Right lobe of liver (tissue), 6 donors: ENCODE measurements around the gene NDUFAF5. TPM values are rescaled to one million over a fixed set of nuclear protein-coding genes. Genes with fewer than 3 reads are reported as not detected.

Experiments used
- ATAC-seq, 4 donors: fragments of 200-7000 bp; cut with Tn5 transposase; one replicate each; pipeline ENCODE4 v1.9.1; 2020; ENCODE audit warnings: mild to moderate bottlenecking in 4 of 4, moderate library complexity in 4 of 4
- DNase-seq, 3 donors: peaks; one replicate each; pipeline ENCODE4 v3.0.0-alpha.2; 2020
- H3K27ac ChIP-seq, 3 donors: fragments of 200-600 bp; one replicate each; pipeline ENCODE4 v1.8.0; 2022
- H3K27me3 ChIP-seq, 2 donors: fragments of 200-600 bp; one replicate each; pipeline ENCODE4 v1.8.0; 2022
- H3K36me3 ChIP-seq, 4 donors: fragments of 200-600 bp; sonication (generic) in 1 of 4; one replicate each; pipeline versions ENCODE4 v1.5.1 to v1.8.0; 2017 to 2022; ENCODE audit warnings: control low read depth in 1 of 4
- H3K4me1 ChIP-seq, 4 donors: fragments of 200-600 bp; sonication (generic) in 1 of 4; one replicate each; pipeline versions ENCODE4 v1.5.1 to v1.8.0; 2017 to 2022; ENCODE audit warnings: control low read depth in 1 of 4
- H3K4me3 ChIP-seq, 3 donors: fragments of 200-600 bp; one replicate each; pipeline ENCODE4 v1.8.0; 2022
- H3K9me3 ChIP-seq, 4 donors: fragments of 200-600 bp; sonication (generic) in 1 of 4; one replicate each; pipeline versions ENCODE4 v1.5.1 to v1.8.0; 2017 to 2022; ENCODE audit warnings: control low read depth in 1 of 4
- POLR2A ChIP-seq: fragments of 450-650 bp; IDR thresholded peaks from one replicate; pipeline ENCODE4 v1.6.1; 2017; ENCODE audit warnings: antibody characterized with exemption, mild to moderate bottlenecking
- WGBS: methylation state at CpG from one replicate; pipeline ENCODE4 v1.1.6; 2018; ENCODE audit warnings: low coverage, low lambda C conversion rate; ENCODE audit not compliant: insufficient coverage; ENCODE audit errors: missing lambda C conversion rate; 5-methylcytosine and 5-hydroxymethylcytosine counted together
- intact Hi-C, 2 donors: fragments of 100-400 bp; cut with DNase I; formaldehyde crosslinking; loops; one replicate each; pipeline versions ENCODE4 v1.11.2 to v1.14.1; 2022
- total RNA-seq, 6 experiments: library from RNA; depleted of rRNA in 2 of 6; stranded (reverse); fragments of >200 nt in 2 of 6; fragmentation: NEBNext Ultra II Directional in 3 of 6; extraction: Animal tissue kit (Norgen Biotek cat#: 25700) in 3 of 6; gene quantifications; one replicate each; pipeline versions ENCODE4 v1.1.0 to v1.2.4, GENCODE V29; 2016 to 2023
- TF ChIP-seq, protein P1 (sequence below), 4 donors: fragments of 200-600 bp in 3 of 4; fragments of 450-650 bp in 1 of 4; IDR thresholded peaks; one replicate each; pipeline versions ENCODE4 v1.5.1 to v1.8.0; 2016 to 2022; ENCODE audit warnings: antibody characterized with exemption in 4 of 4, mild to moderate bottlenecking in 2 of 4
- donor health status: DM: no; HTN: yes; CAD: no.
- donor health status: DM: no; HTN: no; CAD: no.
- donor health status: DM: no; HTN: no; CAD: no.
- donor health status: DM: no; HTN: yes; CAD: no.
- donor health status: DM: no; HTN: yes; CAD: no.

The NDUFAF5 gene
- total RNA-seq, 6 experiments from 2014 or later, result 9.8 to 15.9 (median 11.7) TPM

DNA sequence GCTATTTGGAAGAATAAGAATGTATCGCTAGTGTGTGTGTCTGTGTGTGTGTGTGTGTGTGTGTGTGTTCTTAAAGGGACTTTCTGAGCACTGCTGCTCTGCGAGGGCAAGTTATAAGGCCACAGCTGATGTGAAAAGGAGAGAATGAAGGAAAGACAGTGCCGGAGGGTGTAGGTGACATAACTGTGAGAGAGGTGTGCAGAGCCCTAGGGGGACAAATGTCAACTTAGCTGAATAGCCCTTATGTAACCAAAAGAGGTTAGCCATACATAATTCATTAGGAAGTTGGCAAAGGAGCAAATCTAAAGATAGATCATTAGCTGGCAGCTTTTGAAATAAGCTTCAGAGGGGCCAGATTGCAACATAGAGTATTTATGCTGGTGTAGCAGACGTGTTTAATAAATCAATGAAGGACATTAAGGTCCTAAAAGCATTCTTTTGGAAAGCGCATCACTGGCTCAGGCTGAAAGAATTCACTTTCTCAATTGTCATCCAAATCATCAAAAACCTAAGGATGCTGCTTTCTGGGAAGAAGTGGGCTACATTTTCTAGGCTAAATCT lies 81.0 kb downstream of the NDUFAF5 start:
- Histone ChIP-seq H3K27me3 (no peaks in the 10 kb centered on the region), H3K27ac (no peak overlapping the region), H3K9me3 (no peaks in the 10 kb centered on the region), H3K4me1 (peaks cover 0 to 7% (median 3%) of the 10 kb centered on the region in 4 donors), H3K4me3 (no peak overlapping the region), H3K36me3 (no peaks in the 10 kb centered on the region)
- TF ChIP-seq, protein P1, sequence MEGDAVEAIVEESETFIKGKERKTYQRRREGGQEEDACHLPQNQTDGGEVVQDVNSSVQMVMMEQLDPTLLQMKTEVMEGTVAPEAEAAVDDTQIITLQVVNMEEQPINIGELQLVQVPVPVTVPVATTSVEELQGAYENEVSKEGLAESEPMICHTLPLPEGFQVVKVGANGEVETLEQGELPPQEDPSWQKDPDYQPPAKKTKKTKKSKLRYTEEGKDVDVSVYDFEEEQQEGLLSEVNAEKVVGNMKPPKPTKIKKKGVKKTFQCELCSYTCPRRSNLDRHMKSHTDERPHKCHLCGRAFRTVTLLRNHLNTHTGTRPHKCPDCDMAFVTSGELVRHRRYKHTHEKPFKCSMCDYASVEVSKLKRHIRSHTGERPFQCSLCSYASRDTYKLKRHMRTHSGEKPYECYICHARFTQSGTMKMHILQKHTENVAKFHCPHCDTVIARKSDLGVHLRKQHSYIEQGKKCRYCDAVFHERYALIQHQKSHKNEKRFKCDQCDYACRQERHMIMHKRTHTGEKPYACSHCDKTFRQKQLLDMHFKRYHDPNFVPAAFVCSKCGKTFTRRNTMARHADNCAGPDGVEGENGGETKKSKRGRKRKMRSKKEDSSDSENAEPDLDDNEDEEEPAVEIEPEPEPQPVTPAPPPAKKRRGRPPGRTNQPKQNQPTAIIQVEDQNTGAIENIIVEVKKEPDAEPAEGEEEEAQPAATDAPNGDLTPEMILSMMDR (IDR thresholded peaks at IDR 0.05), result no peak
- TF ChIP-seq POLR2A, result no peak
- ATAC-seq (peak; percentile 56 to 80 (median 64)), DNase-seq (no peak)
- intact Hi-C loops, result no loop called here
- 14% methylated on average over 5 of the region's 5 CpGs for WGBS

DNA sequence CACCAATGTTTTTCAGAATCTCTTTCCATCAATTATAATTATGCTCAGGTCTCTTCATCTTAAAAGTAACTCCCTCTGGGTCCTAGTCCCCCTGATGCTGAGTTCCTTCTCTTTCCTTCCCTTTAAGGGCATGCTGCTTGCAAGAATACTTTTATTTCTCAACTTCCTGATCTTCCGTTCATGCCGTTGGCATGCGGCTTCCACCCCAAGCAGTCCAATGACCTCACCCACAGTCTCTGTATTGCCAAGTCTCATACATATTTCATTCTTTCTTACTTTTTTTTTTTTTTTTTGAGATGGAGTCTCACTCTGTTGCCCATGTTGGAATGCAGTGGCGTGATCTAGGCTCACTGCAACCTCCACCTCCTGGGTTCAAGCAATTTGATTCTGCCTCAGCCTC lies 83.5 kb downstream of the NDUFAF5 start:
- H3K27ac ChIP-seq, result no peak overlapping the region
- H3K36me3 ChIP-seq, result no peaks in the 10 kb centered on the region
- TF ChIP-seq, protein P1 (IDR thresholded peaks at IDR 0.05), result no peak
- TF ChIP-seq POLR2A, result no peak
- H3K27me3 ChIP-seq, result no peaks in the 10 kb centered on the region
- 59% methylated on average over 4 of the region's 4 CpGs for WGBS
- intact Hi-C loops, result no loop called here
- DNase-seq, result no peak
- peaks cover 0 to 7% (median 3%) of the 10 kb centered on the region in 4 donors for H3K4me1 ChIP-seq
- no peaks in the 10 kb centered on the region for H3K9me3 ChIP-seq
- peak in 1 of 4 donors; percentile 31 for ATAC-seq
- H3K4me3 ChIP-seq, result no peak overlapping the region

DNA sequence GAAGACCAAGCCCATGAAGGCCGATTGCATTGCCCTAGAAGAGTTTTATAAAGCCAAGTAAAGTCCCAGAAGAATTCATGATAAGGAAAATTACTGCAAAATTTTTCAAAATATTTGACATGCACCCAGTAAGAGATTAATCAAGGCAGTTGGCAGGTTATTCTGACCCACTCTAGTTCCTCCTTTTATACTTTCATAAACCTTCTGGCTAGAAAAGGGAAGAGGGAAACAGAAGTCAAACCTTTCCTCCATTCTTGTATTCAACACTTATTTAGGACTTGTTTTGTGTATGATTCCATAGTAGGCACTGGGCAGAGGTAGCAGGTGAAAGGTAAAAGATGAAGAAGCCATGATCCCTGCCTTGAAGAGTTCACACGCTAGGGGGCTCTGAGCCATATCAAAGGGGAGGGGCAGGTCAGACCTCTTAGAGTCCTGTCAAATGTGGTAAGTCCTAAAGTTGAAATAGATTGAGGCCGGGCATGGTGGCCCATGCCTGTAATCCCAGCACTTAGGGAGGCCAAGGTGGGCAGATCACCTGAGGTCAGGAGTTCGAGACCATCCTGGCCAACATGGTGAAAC lies 85.4 kb downstream of the NDUFAF5 start:
- no peak for ATAC-seq
- H3K4me3 ChIP-seq, result no peak overlapping the region
- intact Hi-C loops, result no loop called here

More for the DNA sequence above, 85.4 kb downstream of the NDUFAF5 start:
- Histone ChIP-seq H3K27ac (no peak overlapping the region), H3K27me3 (no peaks in the 10 kb centered on the region), H3K9me3 (no peaks in the 10 kb centered on the region), H3K36me3 (no peaks in the 10 kb centered on the region), H3K4me1 (peaks cover 0 to 7% (median 3%) of the 10 kb centered on the region in 4 donors)
- 62% methylated on average over 3 of the region's 4 CpGs for WGBS
- DNase-seq, result no peak
- TF ChIP-seq, protein P1 (IDR thresholded peaks at IDR 0.05), result no peak

Other genes with a start within 250 kb of the NDUFAF5 start
- 1 to 10 TPM; 2.5 to 6.1 (median 4.3) TPM for gene TASP1, start 146.1 kb upstream of the NDUFAF5 start, total RNA-seq
- 1 to 10 TPM; 4.4 to 8.9 (median 6.9) TPM for gene ESF1, start 109 bp upstream of the NDUFAF5 start, total RNA-seq
- gene SEL1L2, start 205.6 kb downstream of the NDUFAF5 start, total RNA-seq, result not detected
- gene MACROD2, start 210.5 kb downstream of the NDUFAF5 start, total RNA-seq, result 1 to 10 TPM; 1.2 to 5.5 (median 3.3) TPM